ENCODE data around the gene CDCP2. TPM values are rescaled to one million over a fixed set of nuclear protein-coding genes. Genes with fewer than 3 reads are reported as not detected.
"Not testable (repeated sequence)": the region's sequence is repeated elsewhere in the genome, so short reads cannot be mapped to it uniquely, and the experiment has no call there.

The CDCP2 gene
- total RNA-seq, 2 donors from 2014 or later: not detected

GRCh38 chr1:54105736-54106269, 47.0 kb downstream of the CDCP2 start:
- H3K36me3 ChIP-seq (replicated peaks in 1 of 2; ENCODE audit: insufficient read depth in 1 of 2, low read depth in 2 of 2): no peaks in the 10 kb centered on the region
- H3K27me3 ChIP-seq: no peaks in the 10 kb centered on the region
- ATAC-seq: no peak
- H3K4me1 ChIP-seq: no peaks in the 10 kb centered on the region
- intact Hi-C loops (cut with DNase I): no loop called here
- no peak for DNase-seq
- no peak for TF ChIP-seq POLR2A (IDR thresholded peaks at IDR 0.05)
- TF ChIP-seq CTCF (IDR thresholded peaks at IDR 0.05): no peak
- 91 to 92% methylated on average over 6 of the region's 6 CpGs for WGBS, 2 donors
- no peak overlapping the region for H3K27ac ChIP-seq
- no peaks in the 10 kb centered on the region for H3K9me3 ChIP-seq
- H3K4me3 ChIP-seq: no peak overlapping the region

GRCh38 chr1:54105080-54105479, 47.7 kb downstream of the CDCP2 start:
- TF ChIP-seq POLR2A (IDR thresholded peaks at IDR 0.05): no peak
- TF ChIP-seq CTCF (IDR thresholded peaks at IDR 0.05): no peak
- no peaks in the 10 kb centered on the region for H3K36me3 ChIP-seq (replicated peaks in 1 of 2; ENCODE audit: insufficient read depth in 1 of 2, low read depth in 2 of 2)
- intact Hi-C loops (cut with DNase I): no loop called here
- H3K27me3 ChIP-seq: no peaks in the 10 kb centered on the region
- no peaks in the 10 kb centered on the region for H3K9me3 ChIP-seq
- WGBS, 2 donors: 80 to 82% methylated on average over 1 of the region's 1 CpG
- H3K4me3 ChIP-seq: no peak overlapping the region
- no peak overlapping the region for H3K27ac ChIP-seq
- DNase-seq (no peak), ATAC-seq (no peak)
- H3K4me1 ChIP-seq: peaks cover 5% of the 10 kb centered on the region

DNA sequence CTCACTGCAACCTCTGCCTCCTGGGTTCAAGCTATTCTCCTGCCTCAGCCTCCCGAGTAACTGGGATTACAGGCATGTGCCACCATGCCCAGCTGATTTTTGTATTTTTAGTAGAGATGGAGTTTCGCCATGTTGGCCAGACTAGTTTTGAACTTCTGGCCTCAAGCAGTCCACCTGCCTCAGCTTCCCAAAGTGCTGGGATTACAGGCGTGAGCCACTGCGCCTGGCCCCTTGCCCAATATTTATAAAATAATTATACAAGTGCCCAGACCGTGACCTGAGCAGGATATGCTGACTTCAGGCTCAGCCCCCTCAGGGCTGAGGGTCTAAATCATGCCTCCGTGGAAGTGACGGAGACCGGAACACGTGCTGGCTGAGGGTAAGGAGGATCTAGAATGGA, 48.2 kb downstream of the CDCP2 start:
- H3K36me3 ChIP-seq (replicated peaks in 1 of 2; ENCODE audit: insufficient read depth in 1 of 2, low read depth in 2 of 2); DNase-seq; ATAC-seq; H3K4me1 ChIP-seq; H3K9me3 ChIP-seq; intact Hi-C loops (cut with DNase I); H3K27ac ChIP-seq; H3K4me3 ChIP-seq; H3K27me3 ChIP-seq: not testable (repeated sequence)
- 91 to 97% methylated on average over 9 of the region's 9 CpGs for WGBS, 2 donors

- no peak for TF ChIP-seq POLR2A (IDR thresholded peaks at IDR 0.05)
- no peak for TF ChIP-seq CTCF (IDR thresholded peaks at IDR 0.05)
- Histone ChIP-seq H3K36me3 (replicated peaks in 1 of 2; ENCODE audit: insufficient read depth in 1 of 2, low read depth in 2 of 2) (no peaks in the 10 kb centered on the region), H3K9me3 (no peaks in the 10 kb centered on the region), H3K4me1 (peaks cover 5% of the 10 kb centered on the region), H3K27ac (no peak overlapping the region), H3K27me3 (no peaks in the 10 kb centered on the region), H3K4me3 (no peak overlapping the region)
- WGBS, 2 donors: 87 to 93% methylated on average over 6 of the region's 6 CpGs
- DNase-seq (no peak), ATAC-seq (no peak)
- intact Hi-C loops (cut with DNase I): no loop called here
These were observed 49.4 kb downstream of the CDCP2 start for GRCh38 chr1:54103414-54103813.

DNA sequence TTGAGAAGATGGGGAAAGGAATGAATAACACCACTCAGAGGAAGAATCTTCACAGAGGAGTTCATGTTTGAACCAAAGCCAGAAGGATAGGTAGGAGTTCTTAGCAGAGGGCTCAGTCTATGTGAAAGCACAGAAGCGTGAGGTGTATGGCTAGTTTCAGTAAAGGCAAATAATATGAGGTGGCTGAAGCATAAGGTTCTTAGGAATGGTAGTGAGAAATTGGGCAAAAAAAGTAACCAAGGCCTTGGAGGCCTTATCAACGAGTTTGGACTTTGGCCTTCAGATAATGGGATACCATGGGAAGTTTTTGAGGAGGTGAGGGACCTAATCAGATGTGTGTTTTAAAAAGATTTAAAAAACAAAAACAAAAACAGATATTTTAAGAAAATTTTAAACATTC, 52.3 kb downstream of the CDCP2 start:
- ATAC-seq (no peak), DNase-seq (no peak)
- Histone ChIP-seq H3K27ac (no peak overlapping the region), H3K27me3 (no peaks in the 10 kb centered on the region), H3K36me3 (replicated peaks in 1 of 2; ENCODE audit: insufficient read depth in 1 of 2, low read depth in 2 of 2) (no peaks in the 10 kb centered on the region), H3K9me3 (no peaks in the 10 kb centered on the region), H3K4me3 (no peak overlapping the region), H3K4me1 (peaks cover 14% of the 10 kb centered on the region)
- intact Hi-C loops (cut with DNase I): no loop called here
- 33 to 48% methylated on average over 2 of the region's 2 CpGs for WGBS, 2 donors
- TF ChIP-seq CTCF (IDR thresholded peaks at IDR 0.05) (no peak), POLR2A (IDR thresholded peaks at IDR 0.05) (no peak)

All from body of pancreas (tissue), 4 donors.